DOHH2 (cell line): Measurements from ENCODE around the gene UAP1L1.
A peak's percentile ranks its signal among the peaks of the same experiment; 100 is the strongest.

Source experiments
- H3F3A ChIP-seq: fragments of 200-600 bp; sonication (generic), shearing (Covaris generic); 2 replicates; pipeline ENCODE4 v1.6.0; 2016; ENCODE audit warnings: antibody characterized with exemption, mild to moderate bottlenecking; ENCODE audit not compliant: control insufficient read depth, insufficient read depth
- H3K27ac ChIP-seq: fragments of 200-600 bp; sonication (generic); 2 replicates; pipeline ENCODE4 v1.5.1; 2014; ENCODE audit warnings: low read depth, mild to moderate bottlenecking, low read length, moderate library complexity
- H3K27me3 ChIP-seq: fragments of 200-600 bp; sonication (generic); 2 replicates; pipeline ENCODE4 v1.6.1; 2014; ENCODE audit warnings: mild to moderate bottlenecking, low read length, mixed read lengths; ENCODE audit not compliant: control insufficient read depth
- H3K36me3 ChIP-seq: fragments of 200-600 bp; sonication (generic); 2 replicates; pipeline ENCODE4 v1.6.1; 2014; ENCODE audit warnings: mild to moderate bottlenecking, low read length, moderate library complexity, mixed read lengths; ENCODE audit not compliant: control insufficient read depth
- H3K4me1 ChIP-seq: fragments of 200-600 bp; sonication (generic); 2 replicates; pipeline ENCODE4 v1.6.1; 2014; ENCODE audit warnings: mild to moderate bottlenecking, low read length, mixed read lengths; ENCODE audit not compliant: control insufficient read depth
- H3K4me2 ChIP-seq: fragments of 200-600 bp; sonication (generic); 2 replicates; pipeline ENCODE4 v1.6.0; 2014; ENCODE audit warnings: mild to moderate bottlenecking, low read length, moderate library complexity
- H3K4me3 ChIP-seq: fragments of 200-600 bp; sonication (generic); 2 replicates; pipeline ENCODE4 v1.5.1; 2014; ENCODE audit warnings: mild to moderate bottlenecking, low read length, mixed read lengths
- H3K79me2 ChIP-seq: fragments of 200-600 bp; sonication (generic); 2 replicates; pipeline ENCODE4 v1.6.1; 2014; ENCODE audit warnings: mild to moderate bottlenecking, low read length, mixed read lengths; ENCODE audit not compliant: control insufficient read depth
- H3K9me2 ChIP-seq: fragments of 200-600 bp; sonication (generic); replicated peaks from 2 replicates; pipeline ENCODE4 v1.6.1; 2014; ENCODE audit warnings: mild to moderate bottlenecking, low read length, mixed read lengths; ENCODE audit not compliant: control insufficient read depth
- H3K9me3 ChIP-seq: fragments of 200-600 bp; sonication (generic); 2 replicates; pipeline ENCODE4 v1.6.1; 2014; ENCODE audit warnings: antibody characterized with exemption, low read length, mixed read lengths; ENCODE audit not compliant: control insufficient read depth, insufficient read depth
- H4K20me1 ChIP-seq: fragments of 200-600 bp; sonication (generic); 2 replicates; pipeline ENCODE4 v1.6.0; 2014; ENCODE audit warnings: low read depth, mild to moderate bottlenecking, antibody characterized with exemption, low read length, moderate library complexity; ENCODE audit not compliant: control insufficient read depth, insufficient read depth
- EZH2phosphoT487 ChIP-seq: fragments of 200-600 bp; sonication (generic); IDR thresholded peaks from 2 replicates; pipeline ENCODE4 v1.6.1; 2017; ENCODE audit warnings: borderline replicate concordance, mild to moderate bottlenecking, antibody characterized with exemption, low read length, moderate library complexity, mixed read lengths
- TF ChIP-seq, protein P1 (sequence below): fragments of 200-600 bp; sonication (generic); IDR thresholded peaks from one replicate; pipeline ENCODE4 v1.5.1; 2014; ENCODE audit warnings: antibody characterized with exemption, mild to moderate bottlenecking, low read depth, low read length; ENCODE audit not compliant: poor library complexity, severe bottlenecking

UAP1L1 gene

DNA sequence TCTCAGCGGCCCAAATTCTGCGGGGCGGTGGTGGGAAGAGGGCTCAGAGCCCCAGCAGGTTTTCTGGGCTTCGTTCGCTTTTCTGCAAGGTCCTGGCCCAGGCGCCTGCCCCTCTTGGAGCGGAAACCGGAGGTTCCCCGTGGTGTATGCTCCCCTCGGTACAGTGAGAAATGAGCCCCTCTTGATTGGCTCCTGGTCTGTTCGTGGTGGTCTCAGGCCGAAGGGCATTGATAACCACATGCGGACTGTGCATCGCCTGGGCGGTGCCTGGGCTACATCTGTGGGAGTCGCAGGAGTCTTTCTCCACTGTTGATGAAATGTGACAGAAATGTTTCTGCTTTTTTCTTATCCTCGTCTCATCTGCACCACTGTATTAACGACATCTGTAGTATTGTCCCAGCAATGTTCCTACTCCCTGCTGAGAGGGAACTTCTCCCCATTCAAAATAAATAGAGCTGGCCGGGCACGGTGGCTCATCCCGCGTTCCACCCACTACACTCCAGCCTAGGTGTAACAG is 10.2 kb downstream of the UAP1L1 start:
- H3K27ac ChIP-seq, result peak overlapping the region; percentile 58
- no peaks in the 10 kb centered on the region for H3K9me2 ChIP-seq
- H3K4me1 ChIP-seq, result peaks cover 22% of the 10 kb centered on the region
- H4K20me1 ChIP-seq, result no peaks in the 10 kb centered on the region
- peaks cover 3% of the 10 kb centered on the region; the same call in 1 of the 2 replicates for H3F3A ChIP-seq
- TF ChIP-seq EZH2phosphoT487, result no peak
- TF ChIP-seq, protein P1, sequence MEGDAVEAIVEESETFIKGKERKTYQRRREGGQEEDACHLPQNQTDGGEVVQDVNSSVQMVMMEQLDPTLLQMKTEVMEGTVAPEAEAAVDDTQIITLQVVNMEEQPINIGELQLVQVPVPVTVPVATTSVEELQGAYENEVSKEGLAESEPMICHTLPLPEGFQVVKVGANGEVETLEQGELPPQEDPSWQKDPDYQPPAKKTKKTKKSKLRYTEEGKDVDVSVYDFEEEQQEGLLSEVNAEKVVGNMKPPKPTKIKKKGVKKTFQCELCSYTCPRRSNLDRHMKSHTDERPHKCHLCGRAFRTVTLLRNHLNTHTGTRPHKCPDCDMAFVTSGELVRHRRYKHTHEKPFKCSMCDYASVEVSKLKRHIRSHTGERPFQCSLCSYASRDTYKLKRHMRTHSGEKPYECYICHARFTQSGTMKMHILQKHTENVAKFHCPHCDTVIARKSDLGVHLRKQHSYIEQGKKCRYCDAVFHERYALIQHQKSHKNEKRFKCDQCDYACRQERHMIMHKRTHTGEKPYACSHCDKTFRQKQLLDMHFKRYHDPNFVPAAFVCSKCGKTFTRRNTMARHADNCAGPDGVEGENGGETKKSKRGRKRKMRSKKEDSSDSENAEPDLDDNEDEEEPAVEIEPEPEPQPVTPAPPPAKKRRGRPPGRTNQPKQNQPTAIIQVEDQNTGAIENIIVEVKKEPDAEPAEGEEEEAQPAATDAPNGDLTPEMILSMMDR, result no peak
- no peaks in the 10 kb centered on the region for H3K9me3 ChIP-seq
- peak overlapping the region; percentile 97 for H3K4me2 ChIP-seq
- no peaks in the 10 kb centered on the region for H3K27me3 ChIP-seq
- peaks cover 25% of the 10 kb centered on the region for H3K36me3 ChIP-seq
- H3K4me3 ChIP-seq, result peak overlapping the region; percentile 93
- peaks cover 17% of the 10 kb centered on the region for H3K79me2 ChIP-seq

GRCh38 chr9:137088121-137088520 is 10.8 kb downstream of the UAP1L1 start:
- no peak overlapping the region for H3K27ac ChIP-seq
- no peaks in the 10 kb centered on the region for H4K20me1 ChIP-seq
- H3K4me3 ChIP-seq, result peak overlapping the region; percentile 93
- H3K36me3 ChIP-seq, result peaks cover 25% of the 10 kb centered on the region
- H3K9me2 ChIP-seq, result no peaks in the 10 kb centered on the region
- peaks cover 17% of the 10 kb centered on the region for H3K79me2 ChIP-seq
- H3K27me3 ChIP-seq, result no peaks in the 10 kb centered on the region
- peak overlapping the region; percentile 97 for H3K4me2 ChIP-seq
- peaks cover 3% of the 10 kb centered on the region; the same call in 1 of the 2 replicates for H3F3A ChIP-seq
- peaks cover 22% of the 10 kb centered on the region for H3K4me1 ChIP-seq
- no peaks in the 10 kb centered on the region for H3K9me3 ChIP-seq
- TF ChIP-seq EZH2phosphoT487, result no peak
- TF ChIP-seq, protein P1, result no peak

- peaks cover 17% of the 10 kb centered on the region for H3K79me2 ChIP-seq
- no peak overlapping the region for H3K4me3 ChIP-seq
- peaks cover 22% of the 10 kb centered on the region for H3K4me1 ChIP-seq
- peaks cover 3% of the 10 kb centered on the region; the same call in 1 of the 2 replicates for H3F3A ChIP-seq
- H3K9me2 ChIP-seq, result no peaks in the 10 kb centered on the region
- H4K20me1 ChIP-seq, result no peaks in the 10 kb centered on the region
- peaks cover 23% of the 10 kb centered on the region for H3K36me3 ChIP-seq
- TF ChIP-seq, protein P1, result no peak
- no peak for TF ChIP-seq EZH2phosphoT487
- H3K27ac ChIP-seq, result no peak overlapping the region
- no peaks in the 10 kb centered on the region for H3K9me3 ChIP-seq
- H3K4me2 ChIP-seq, result peak overlapping the region; percentile 18; the same call in 1 of the 2 replicates
- no peaks in the 10 kb centered on the region for H3K27me3 ChIP-seq
These were observed 12.1 kb downstream of the UAP1L1 start for GRCh38 chr9:137089232-137089947.
